HG03108 (cell line): ENCODE measurements around the gene LRRK1.

Experiments
- ATAC-seq: cut with Tn5 transposase; IDR thresholded peaks from one replicate; pipeline ENCODE4 v1.9.1; 2021; ENCODE audit warnings: moderate library complexity; ENCODE audit not compliant: unreplicated experiment

The LRRK1 gene

GRCh38 chr15:101019366-101019896 is 100.3 kb downstream of the LRRK1 start:
- no peak for ATAC-seq

GRCh38 chr15:101020451-101020850 is 101.3 kb downstream of the LRRK1 start:
- no peak for ATAC-seq

- no peak for ATAC-seq
These were observed 101.8 kb downstream of the LRRK1 start for GRCh38 chr15:101020945-101021344.

- no peak for ATAC-seq
These were observed 103.1 kb downstream of the LRRK1 start for GRCh38 chr15:101022306-101022705.

GRCh38 chr15:101022876-101023275 is 103.7 kb downstream of the LRRK1 start:
- ATAC-seq: no peak

GRCh38 chr15:101023501-101024072 is 104.4 kb downstream of the LRRK1 start:
- ATAC-seq: no peak

- ATAC-seq: no peak
These were observed 105.0 kb downstream of the LRRK1 start for GRCh38 chr15:101024073-101024695.

GRCh38 chr15:101024706-101025500 is 105.7 kb downstream of the LRRK1 start:
- no peak for ATAC-seq

- ATAC-seq: no peak
These were observed 106.3 kb downstream of the LRRK1 start for GRCh38 chr15:101025501-101025885.

- ATAC-seq: no peak
These were observed 106.9 kb downstream of the LRRK1 start for GRCh38 chr15:101025896-101026631.

- ATAC-seq: no peak
These were observed 107.6 kb downstream of the LRRK1 start for GRCh38 chr15:101026656-101027272.

- ATAC-seq: no peak
These were observed 108.2 kb downstream of the LRRK1 start for GRCh38 chr15:101027273-101027901.

GRCh38 chr15:101027920-101028319 is 108.8 kb downstream of the LRRK1 start:
- no peak for ATAC-seq

GRCh38 chr15:101028321-101028720 is 109.2 kb downstream of the LRRK1 start:
- ATAC-seq: no peak

GRCh38 chr15:101028772-101029438 is 109.7 kb downstream of the LRRK1 start:
- ATAC-seq: no peak

- ATAC-seq: no peak
These were observed 111.0 kb downstream of the LRRK1 start for GRCh38 chr15:101029971-101030661.

- no peak for ATAC-seq
These were observed 112.1 kb downstream of the LRRK1 start for GRCh38 chr15:101031213-101031612.

- ATAC-seq: no peak
These were observed 114.6 kb downstream of the LRRK1 start for GRCh38 chr15:101033801-101034200.

GRCh38 chr15:101035611-101036010 is 116.5 kb downstream of the LRRK1 start:
- no peak for ATAC-seq
